Activated CD8-positive, alpha-beta T cell treated with anti-CD3 and anti-CD28 coated beads for 36 hours (primary cell): ENCODE data around the gene FBXO45. TPM values are rescaled to one million over a fixed set of nuclear protein-coding genes. Genes with fewer than 3 reads are reported as not detected.
A peak's percentile ranks its signal among the peaks of the same experiment; 100 is the strongest.
"Not testable (repeated sequence)": the region's sequence is repeated elsewhere in the genome, so short reads cannot be mapped to it uniquely, and the experiment has no call there.

Experiments used
- ATAC-seq: fragments of 200-7000 bp; cut with Tn5 transposase; one replicate; pipeline ENCODE4 v1.10.0; 2021; ENCODE audit warnings: mild to moderate bottlenecking, moderate library complexity
- CTCF ChIA-PET: fragments of 350-600 bp; sonication (Branson Sonifier 250); formaldehyde crosslinking; loops from one replicate; lab custom pipeline; 2021; ENCODE audit warnings: antibody characterized with exemption; lab: Charles Lee
- POLR2A ChIA-PET: fragments of 350-600 bp; sonication (Branson Sonifier 250); formaldehyde crosslinking; loops from one replicate; lab custom pipeline; 2021; ENCODE audit warnings: antibody characterized with exemption; lab: Charles Lee
- DNase-seq: peaks from one replicate; pipeline ENCODE4 v3.0.0-alpha.2; 2020
- H3K27ac Mint-ChIP-seq: one replicate; pipeline ENCODE4 v1.8.0; 2021; ENCODE audit warnings: mild to moderate bottlenecking, mixed read lengths
- H3K27me3 Mint-ChIP-seq: one replicate; pipeline ENCODE4 v1.8.0; 2021; ENCODE audit warnings: mixed read lengths
- H3K36me3 Mint-ChIP-seq: one replicate; pipeline ENCODE4 v1.8.0; 2021; ENCODE audit warnings: low read depth, mixed read lengths
- H3K4me1 Mint-ChIP-seq: one replicate; pipeline ENCODE4 v1.8.0; 2021; ENCODE audit warnings: low read depth, mixed read lengths
- H3K4me3 Mint-ChIP-seq: one replicate; pipeline ENCODE4 v1.8.0; 2021; ENCODE audit warnings: mild to moderate bottlenecking, moderate library complexity, mixed read lengths
- H3K9me3 Mint-ChIP-seq: one replicate; pipeline ENCODE4 v1.8.0; 2021; ENCODE audit warnings: mixed read lengths
- intact Hi-C: fragments of 100-400 bp; cut with micrococcal nuclease; formaldehyde crosslinking; loops from one replicate; pipeline ENCODE4 v1.10.0; 2022
- total RNA-seq, 2 experiments: library from RNA; stranded (reverse); gene quantifications; one replicate each; pipeline ENCODE4 v1.2.3, GENCODE V29; 2021
- TF ChIP-seq, protein P1 (sequence below): fragments of 200-600 bp; IDR thresholded peaks from one replicate; pipeline ENCODE4 v1.8.0; 2022; ENCODE audit warnings: antibody characterized with exemption, mild to moderate bottlenecking

FBXO45 gene
- total RNA-seq, 2 experiments from 2014 or later, result 18.2 TPM

DNA sequence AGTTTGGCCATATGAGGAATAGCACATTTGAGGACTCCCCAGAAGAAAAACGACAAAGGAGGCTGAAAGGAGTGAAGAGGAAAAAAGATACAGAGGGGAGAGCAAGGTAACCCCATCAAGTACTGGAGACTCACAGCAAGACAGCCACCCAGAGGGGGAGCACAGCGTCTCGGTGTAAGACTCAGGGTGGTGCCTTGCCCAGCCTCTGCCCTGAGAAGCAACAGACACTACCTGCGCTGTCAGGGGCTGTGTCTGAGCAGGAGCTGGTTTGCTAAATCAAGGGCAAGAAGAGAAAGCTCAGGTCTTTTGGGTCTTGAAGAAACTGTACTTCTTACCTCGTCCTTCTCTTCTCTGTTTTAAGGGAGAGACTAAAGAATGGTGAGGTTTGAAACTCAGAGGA lies 27.9 kb downstream of the FBXO45 start:
- POLR2A ChIA-PET, result interaction anchor here (1.0 to 1.1 kb wide), 2 partner anchors 116 to 144 kb away, joined by 3 read pairs; partner anchors contain the start of genes CEP19, PAK2 and PIGX
- ATAC-seq (no peak), DNase-seq (no peak)
- Mint-ChIP-seq H3K27ac (no peak overlapping the region), H3K4me3 (no peak overlapping the region), H3K4me1 (peaks cover 11% of the 10 kb centered on the region), H3K27me3 (peaks cover 22% of the 10 kb centered on the region), H3K36me3 (no peaks in the 10 kb centered on the region), H3K9me3 (no peaks in the 10 kb centered on the region)
- CTCF ChIA-PET, result interaction anchor here (0.7 to 1.4 kb wide), 5 partner anchors 12 to 89 kb away, joined by 3 to 7 read pairs (median 3); no protein-coding TSS in a partner anchor
- TF ChIP-seq, protein P1, sequence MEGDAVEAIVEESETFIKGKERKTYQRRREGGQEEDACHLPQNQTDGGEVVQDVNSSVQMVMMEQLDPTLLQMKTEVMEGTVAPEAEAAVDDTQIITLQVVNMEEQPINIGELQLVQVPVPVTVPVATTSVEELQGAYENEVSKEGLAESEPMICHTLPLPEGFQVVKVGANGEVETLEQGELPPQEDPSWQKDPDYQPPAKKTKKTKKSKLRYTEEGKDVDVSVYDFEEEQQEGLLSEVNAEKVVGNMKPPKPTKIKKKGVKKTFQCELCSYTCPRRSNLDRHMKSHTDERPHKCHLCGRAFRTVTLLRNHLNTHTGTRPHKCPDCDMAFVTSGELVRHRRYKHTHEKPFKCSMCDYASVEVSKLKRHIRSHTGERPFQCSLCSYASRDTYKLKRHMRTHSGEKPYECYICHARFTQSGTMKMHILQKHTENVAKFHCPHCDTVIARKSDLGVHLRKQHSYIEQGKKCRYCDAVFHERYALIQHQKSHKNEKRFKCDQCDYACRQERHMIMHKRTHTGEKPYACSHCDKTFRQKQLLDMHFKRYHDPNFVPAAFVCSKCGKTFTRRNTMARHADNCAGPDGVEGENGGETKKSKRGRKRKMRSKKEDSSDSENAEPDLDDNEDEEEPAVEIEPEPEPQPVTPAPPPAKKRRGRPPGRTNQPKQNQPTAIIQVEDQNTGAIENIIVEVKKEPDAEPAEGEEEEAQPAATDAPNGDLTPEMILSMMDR, result no peak
- intact Hi-C loops, result no loop called here

DNA sequence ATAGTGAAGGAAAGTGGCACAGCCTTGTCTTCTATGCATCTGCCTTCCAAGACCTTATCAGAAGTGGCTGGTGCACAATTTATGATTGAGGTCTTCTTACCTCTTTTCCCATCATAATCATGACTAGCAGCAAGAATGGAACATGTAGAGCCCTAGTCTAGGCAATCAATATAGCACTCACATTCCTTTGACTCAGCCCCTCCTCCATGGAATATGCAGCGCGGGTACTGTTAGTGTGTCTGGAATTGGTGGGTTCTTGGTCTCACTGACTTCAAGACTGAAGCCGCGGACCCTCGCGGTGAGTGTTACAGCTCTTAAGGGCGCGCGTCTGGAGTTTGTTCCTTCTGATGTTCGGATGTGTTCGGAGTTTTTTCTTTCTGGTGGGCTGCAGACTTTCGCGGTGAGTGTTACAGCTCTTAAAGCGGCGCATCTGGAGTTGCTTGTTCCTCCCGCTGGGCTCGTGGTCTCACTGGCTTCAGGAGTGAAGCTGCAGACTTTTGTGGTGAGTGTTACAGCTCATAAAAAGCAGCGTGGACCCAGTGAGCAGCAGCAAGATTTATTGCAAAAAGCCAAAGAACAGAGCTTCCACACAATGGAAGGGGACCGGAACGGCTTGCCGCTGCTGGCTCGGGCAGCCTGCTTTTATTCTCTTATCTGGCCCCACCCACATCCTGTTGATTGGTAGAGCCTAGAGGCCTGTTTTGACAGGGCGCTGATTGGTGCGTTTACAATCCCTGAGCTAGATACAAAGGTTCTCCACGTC lies 29.7 kb downstream of the FBXO45 start:
- ChIA-PET POLR2A (interaction anchor here (1.4 to 2.7 kb wide), 3 partner anchors 9 to 95 kb away, joined by 3 to 6 read pairs (median 3); partner anchors contain the start of genes FBXO45, RNF168 and WDR53), CTCF (interaction anchor here (0.9 to 2.0 kb wide), 6 partner anchors 10 to 240 kb away, joined by 3 to 13 read pairs (median 3); no protein-coding TSS in a partner anchor)
- H3K36me3 Mint-ChIP-seq, H3K9me3 Mint-ChIP-seq, intact Hi-C loops, H3K27ac Mint-ChIP-seq: not testable (repeated sequence)
- ATAC-seq (peak; percentile 76), DNase-seq (peak; percentile 74)
- Mint-ChIP-seq H3K27me3 (peaks cover 22% of the 10 kb centered on the region), H3K4me3 (peak overlapping the region; percentile 83), H3K4me1 (peaks cover 11% of the 10 kb centered on the region)

DNA sequence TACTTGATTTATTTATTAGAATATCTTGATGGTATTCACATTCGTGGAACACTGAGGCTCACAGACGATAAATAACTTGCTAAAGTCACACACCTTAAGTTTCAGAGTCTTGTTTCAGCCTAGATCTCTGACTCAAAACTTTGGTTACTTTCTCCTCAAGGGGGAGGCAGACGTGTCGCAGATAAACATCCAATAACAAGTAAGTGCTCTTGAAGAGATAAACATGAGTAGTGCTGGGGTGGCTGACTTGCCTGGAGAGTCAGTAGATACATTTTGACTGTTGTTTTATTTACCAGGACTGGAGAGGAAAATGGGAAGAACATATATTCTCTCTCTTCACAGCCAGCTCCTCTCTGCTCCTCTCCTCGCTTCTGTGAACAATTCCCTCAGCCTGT lies 31.3 kb downstream of the FBXO45 start:
- ChIA-PET CTCF (interaction anchor here (1.0 kb wide), 1 partner anchor 9 kb away, joined by 3 read pairs; no protein-coding TSS in a partner anchor), POLR2A (interaction anchor here (2.7 kb wide), 1 partner anchor 32 kb away, joined by 6 read pairs; the partner anchor contains the start of genes FBXO45 and WDR53)
- Mint-ChIP-seq H3K27me3 (peaks cover 18% of the 10 kb centered on the region), H3K4me3 (no peak overlapping the region), H3K27ac (no peak overlapping the region), H3K4me1 (peaks cover 19% of the 10 kb centered on the region), H3K9me3 (no peaks in the 10 kb centered on the region), H3K36me3 (no peaks in the 10 kb centered on the region)
- no peak for ATAC-seq
- no peak for DNase-seq
- TF ChIP-seq, protein P1, result no peak
- intact Hi-C loops, result no loop called here

DNA sequence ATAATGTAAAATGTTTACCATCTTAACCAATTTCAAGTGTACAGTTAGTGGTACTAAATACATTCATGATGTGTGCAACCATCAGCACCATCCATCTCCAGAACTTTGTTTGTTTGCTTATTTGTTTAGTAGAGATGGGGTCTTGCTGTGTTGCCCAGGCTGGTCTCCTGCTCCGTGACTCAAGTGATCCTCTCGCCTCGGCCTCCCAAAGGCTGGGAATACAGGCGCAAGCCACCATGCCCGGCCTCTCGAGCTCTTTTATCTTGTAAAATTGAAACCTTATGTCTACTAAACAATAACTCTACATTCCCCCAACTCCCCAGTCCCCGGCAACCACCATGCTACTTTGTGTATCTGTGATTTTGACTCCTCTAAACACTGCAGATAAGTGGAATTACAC lies 31.9 kb downstream of the FBXO45 start:
- Mint-ChIP-seq H3K36me3 (no peaks in the 10 kb centered on the region), H3K27ac (no peak overlapping the region), H3K4me3 (no peak overlapping the region), H3K27me3 (peaks cover 17% of the 10 kb centered on the region), H3K4me1 (peaks cover 20% of the 10 kb centered on the region), H3K9me3 (no peaks in the 10 kb centered on the region)
- ChIA-PET CTCF (interaction anchor here (1.0 kb wide), 1 partner anchor 9 kb away, joined by 3 read pairs; no protein-coding TSS in a partner anchor), POLR2A (no interaction called here)
- TF ChIP-seq, protein P1, result no peak
- ATAC-seq (no peak), DNase-seq (no peak)
- intact Hi-C loops, result no loop called here

DNA sequence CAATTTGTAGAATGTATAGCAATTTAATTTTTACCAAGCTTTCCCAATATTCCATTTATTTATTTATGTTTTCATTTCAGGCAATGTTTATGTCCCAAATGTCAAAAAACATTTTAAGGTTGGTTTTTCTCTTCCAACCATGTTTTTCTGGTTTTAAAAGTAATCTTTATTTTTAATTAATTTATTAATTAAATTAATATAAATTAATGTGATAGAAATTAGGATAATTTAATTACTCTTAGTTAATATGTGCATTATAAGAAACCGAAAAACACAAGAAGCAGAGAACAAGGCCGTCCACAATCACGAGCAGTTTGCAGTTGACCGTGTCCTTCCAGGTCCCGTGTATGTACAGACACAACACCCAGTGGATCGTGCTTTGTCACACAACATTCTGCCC lies 34.2 kb downstream of the FBXO45 start:
- no peak overlapping the region for H3K4me3 Mint-ChIP-seq
- H3K9me3 Mint-ChIP-seq, result no peaks in the 10 kb centered on the region
- peaks cover 20% of the 10 kb centered on the region for H3K4me1 Mint-ChIP-seq
- H3K27ac Mint-ChIP-seq, result no peak overlapping the region
- ATAC-seq (no peak), DNase-seq (no peak)
- ChIA-PET POLR2A (no interaction called here), CTCF (interaction anchor here (1.1 to 14.8 kb wide), 2 partner anchors 80 to 86 kb away, joined by 3 to 310 read pairs; no protein-coding TSS in a partner anchor)
- TF ChIP-seq, protein P1, result no peak
- H3K27me3 Mint-ChIP-seq, result peaks cover 7% of the 10 kb centered on the region
- intact Hi-C loops, result no loop called here
- H3K36me3 Mint-ChIP-seq, result no peaks in the 10 kb centered on the region
